ENCODE results near the gene NUP62CL. TPM values are rescaled to one million over a fixed set of nuclear protein-coding genes. Genes with fewer than 3 reads are reported as not detected.
"Not testable (repeated sequence)": the region's sequence is repeated elsewhere in the genome, so short reads cannot be mapped to it uniquely, and the experiment has no call there.

NUP62CL gene
- polyA plus RNA-seq, 3 donors = 0.12 to 4.0 TPM; not detected in 1

- WGBS, 3 donors = 6 to 41% (median 35%) methylated on average over 11 to 25 of the region's 32 CpGs
- H3K27ac ChIP-seq (ENCODE audit: low read depth, low read length) = not testable (repeated sequence)
Observed at GRCh38 chrX:107155621-107156430, 50.4 kb downstream of the NUP62CL start.

DNA sequence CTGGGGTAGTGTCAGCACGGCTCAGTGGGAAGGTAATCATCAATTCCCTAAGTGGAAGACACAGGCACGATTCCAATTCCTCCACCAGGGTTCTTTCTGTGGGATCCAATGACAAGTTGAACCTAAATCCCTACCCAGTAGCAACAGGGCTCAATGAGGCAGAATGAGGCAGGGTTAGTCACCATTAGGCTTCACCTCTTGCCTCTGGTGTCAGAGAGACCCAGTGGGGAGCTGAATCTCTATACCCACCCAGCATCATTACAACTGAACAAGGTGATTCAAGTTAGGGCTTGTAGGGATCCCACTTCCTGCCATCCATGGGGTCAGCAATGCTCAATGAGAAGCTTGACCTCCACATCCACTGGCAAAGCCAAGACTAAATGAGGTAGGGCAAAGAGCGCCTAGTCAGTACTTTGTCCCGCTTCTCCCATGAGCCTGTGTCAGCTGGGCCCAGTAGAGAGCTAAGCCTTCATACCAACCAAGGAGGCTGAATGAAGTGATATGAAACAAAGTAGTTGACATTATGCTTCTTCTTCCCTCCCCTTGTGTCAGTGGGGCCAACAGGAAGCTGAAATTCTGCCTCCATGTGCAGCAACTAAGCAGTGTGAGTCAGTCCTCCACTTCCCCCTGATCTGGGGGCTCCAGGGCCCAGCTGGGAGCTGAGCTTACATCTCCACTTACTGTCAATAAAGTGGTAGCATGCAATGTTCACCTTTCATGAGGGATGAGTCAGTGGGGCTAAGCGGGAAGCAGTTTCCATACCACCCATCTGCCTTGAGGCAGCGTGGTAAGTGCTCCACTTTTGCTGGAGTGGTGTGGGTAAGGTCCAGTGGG is 51.2 kb downstream of the NUP62CL start:
- WGBS, 3 donors = 63 to 90% (median 89%) methylated on average over 6 of the region's 6 CpGs
- H3K27ac ChIP-seq (ENCODE audit: low read depth, low read length) = no peak overlapping the region

DNA sequence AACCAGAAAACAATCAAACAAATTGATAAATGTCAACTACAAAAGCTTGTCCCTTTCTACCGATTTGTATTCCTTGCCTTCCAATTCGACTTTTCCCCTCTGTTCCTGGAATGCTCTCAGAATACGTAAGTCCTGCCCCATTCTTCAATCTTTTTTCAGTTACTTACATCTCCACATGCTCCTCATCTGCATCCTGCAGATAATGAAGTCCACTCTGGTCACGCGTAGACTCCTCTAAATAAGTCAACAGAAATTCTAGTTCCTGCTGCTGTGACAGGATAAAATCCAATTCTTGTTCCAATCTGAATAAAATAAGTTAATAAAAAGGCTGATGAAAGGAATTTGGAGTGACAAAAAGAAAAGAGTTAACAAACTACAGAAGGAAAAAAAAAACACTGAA is 53.2 kb downstream of the NUP62CL start:
- no peak overlapping the region for H3K27ac ChIP-seq (ENCODE audit: low read depth, low read length)
- WGBS, 3 donors = 79 to 91% (median 81%) methylated on average over 5 of the region's 5 CpGs

DNA sequence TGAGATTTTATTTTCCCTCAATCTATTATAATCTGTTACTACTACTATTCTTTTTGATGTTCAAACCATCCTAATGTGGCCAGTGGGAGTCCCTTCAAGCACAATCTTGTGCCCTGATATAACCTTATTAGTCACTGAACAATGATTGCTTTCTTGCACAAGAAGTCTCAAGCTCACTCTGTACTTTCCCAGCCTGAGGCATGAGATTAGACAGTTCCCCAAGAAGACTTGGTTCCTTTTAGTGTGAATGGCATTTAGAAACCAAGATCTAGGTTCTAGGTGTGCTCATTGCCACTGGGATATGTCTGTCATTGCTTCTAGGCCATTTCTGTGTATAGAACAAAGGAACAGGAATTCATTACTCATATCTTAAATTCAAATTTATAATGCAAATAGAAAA is 59.6 kb downstream of the NUP62CL start:
- H3K27ac ChIP-seq (ENCODE audit: low read depth, low read length) = no peak overlapping the region

DNA sequence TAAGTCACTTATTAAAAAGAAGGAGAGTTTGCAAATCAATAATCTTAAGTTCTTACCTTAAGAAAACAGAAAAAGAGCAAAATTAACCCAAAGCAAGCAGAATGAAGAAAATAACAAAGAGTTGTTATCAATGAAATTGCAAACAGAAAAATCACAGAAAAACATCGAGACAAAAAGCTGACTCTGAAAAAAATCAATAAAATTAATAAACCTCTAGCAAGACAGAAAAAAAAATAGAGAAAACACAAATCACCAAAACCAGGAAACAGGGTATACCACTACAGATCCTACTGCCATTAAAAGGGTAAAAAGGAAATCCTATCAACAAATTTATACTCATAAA is 70.3 kb downstream of the NUP62CL start:
- no peak overlapping the region for H3K27ac ChIP-seq (ENCODE audit: low read depth, low read length)
- 29 to 83% (median 76%) methylated on average over 1 of the region's 1 CpG for WGBS, 3 donors

DNA sequence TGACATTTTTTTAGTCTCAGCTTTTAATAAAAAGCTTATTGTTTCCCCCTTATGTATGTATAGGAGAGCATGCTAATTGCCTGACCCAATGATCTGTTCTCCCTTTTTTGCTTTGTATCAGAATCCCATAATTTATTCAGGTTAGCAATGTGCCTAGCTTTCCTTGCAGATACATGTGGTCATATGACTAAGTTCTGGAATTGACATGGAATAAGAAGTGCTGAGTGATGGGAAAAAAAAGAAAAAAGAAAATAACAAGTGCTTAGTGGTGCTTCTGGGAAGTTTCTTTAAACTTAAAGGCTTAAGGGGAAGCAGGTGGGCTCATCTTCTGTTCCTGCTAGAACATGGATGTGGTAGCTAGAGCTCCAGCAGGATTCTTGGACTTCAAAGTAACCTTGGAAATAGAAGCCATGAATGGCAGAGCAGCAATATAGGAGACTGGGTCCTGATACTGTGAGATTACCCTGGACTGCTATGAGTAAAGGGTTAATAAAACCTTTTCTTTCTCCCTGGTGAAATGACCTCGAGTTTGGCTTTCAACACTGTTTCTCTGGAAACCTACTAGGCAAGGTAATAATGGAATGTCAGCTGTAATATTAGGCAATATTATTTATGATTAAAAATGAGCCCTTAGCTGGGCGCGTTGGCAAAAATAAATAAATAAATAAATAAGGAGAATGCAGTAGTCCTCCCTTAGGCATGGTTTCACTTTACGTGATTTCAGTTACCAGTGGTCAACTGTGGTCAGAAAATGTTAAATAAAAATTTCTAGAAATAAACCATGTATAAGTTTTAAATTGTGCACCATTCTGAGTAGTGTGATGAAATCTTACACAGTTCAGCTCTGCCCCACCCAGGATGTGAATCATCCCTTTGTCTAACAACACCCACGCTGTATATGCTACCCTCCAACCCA is 70.9 kb downstream of the NUP62CL start:
- 58 to 67% (median 60%) methylated on average over 5 of the region's 5 CpGs for WGBS, 3 donors
- H3K27ac ChIP-seq (ENCODE audit: low read depth, low read length) = no peak overlapping the region

- H3K27ac ChIP-seq (ENCODE audit: low read depth, low read length) = no peak overlapping the region
Observed at GRCh38 chrX:107123750-107124149, 82.5 kb downstream of the NUP62CL start.

DNA sequence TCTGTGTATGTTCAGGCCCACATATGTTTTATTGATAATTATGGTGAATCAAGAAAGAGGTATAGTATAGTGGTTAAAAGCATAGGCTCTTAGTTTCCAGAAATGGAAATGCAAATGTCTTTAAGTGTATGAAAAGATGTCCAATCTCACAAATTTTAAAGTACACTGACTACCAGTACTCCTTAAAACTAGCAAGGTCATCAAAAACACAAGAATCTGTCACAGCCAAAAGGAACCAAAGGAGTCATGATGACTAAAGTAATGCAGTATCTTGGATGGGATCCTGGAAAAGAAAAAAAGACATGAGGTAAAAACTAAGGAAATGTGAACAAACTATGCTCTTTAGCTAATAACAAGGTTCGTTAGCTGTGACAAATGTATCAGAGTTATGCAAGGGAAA is 87.0 kb downstream of the NUP62CL start:
- H3K27ac ChIP-seq (ENCODE audit: low read depth, low read length) = no peak overlapping the region
- WGBS, 3 donors = 76 to 100% (median 98%) methylated on average over 1 of the region's 1 CpG

GRCh38 chrX:107118322-107119147 is 87.7 kb downstream of the NUP62CL start, which contains the start of gene RBM41:
RBM41 (minus strand) TSS chrX:107118822; CDS start chrX:107118773, 49 bp downstream.
- H3K27ac ChIP-seq (ENCODE audit: low read depth, low read length) = no peak within 1 kb of the TSS
- 0 to 24% (median 1%) methylated on average over 21 to 37 of the region's 37 CpGs for WGBS, 3 donors

- H3K27ac ChIP-seq (ENCODE audit: low read depth, low read length) = no peak overlapping the region
- WGBS, 3 donors = 1 to 22% (median 1%) methylated on average over 8 of the region's 8 CpGs
Observed at GRCh38 chrX:107117993-107118321, 88.3 kb downstream of the NUP62CL start.

- no peak overlapping the region for H3K27ac ChIP-seq (ENCODE audit: low read depth, low read length)
- WGBS, 3 donors = 89 to 100% (median 97%) methylated on average over 1 of the region's 1 CpG
Observed at GRCh38 chrX:107107459-107107858, 98.8 kb downstream of the NUP62CL start.

DNA sequence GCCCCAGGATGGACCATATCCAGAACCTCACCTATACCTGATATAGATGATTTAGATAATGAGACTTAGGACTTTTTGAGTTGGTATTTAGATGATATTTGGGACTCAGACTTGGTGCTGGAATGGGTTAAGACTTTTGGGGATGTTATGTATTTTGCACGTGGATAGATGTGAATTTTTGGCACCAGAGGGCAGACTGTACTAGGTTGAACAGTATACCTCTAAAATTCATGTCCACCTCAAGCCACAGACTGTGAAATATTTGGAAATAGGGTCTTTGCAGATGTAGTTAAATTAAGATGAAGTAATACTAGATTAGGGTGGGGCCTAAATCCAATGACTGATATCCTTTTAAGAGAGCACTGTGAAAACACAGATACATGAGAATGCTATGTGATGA is 103.3 kb downstream of the NUP62CL start:
- WGBS, 3 donors = 7 to 49% (median 17%) methylated on average over 1 of the region's 1 CpG
- H3K27ac ChIP-seq (ENCODE audit: low read depth, low read length) = no peak overlapping the region

- 89 to 100% (median 97%) methylated on average over 6 of the region's 6 CpGs for WGBS, 3 donors
- no peak overlapping the region for H3K27ac ChIP-seq (ENCODE audit: low read depth, low read length)
Observed at GRCh38 chrX:107076158-107076557, 130.1 kb downstream of the NUP62CL start.

Other genes with a start within 250 kb of the NUP62CL start
- 10 to 100 TPM in 2 of 3 donors, 1 to 10 TPM in 1; 6.3 to 12.4 (median 11.6) TPM for gene MORC4, start 206.2 kb downstream of the NUP62CL start, polyA plus RNA-seq
- 1 to 10 TPM; 2.8 to 5.1 (median 4.5) TPM for gene RBM41, start 87.6 kb downstream of the NUP62CL start, polyA plus RNA-seq
- not detected for gene DNAAF6, start 178 bp upstream of the NUP62CL start, polyA plus RNA-seq
- under 1 TPM; 0.02 to 0.11 (median 0.03) TPM for gene FRMPD3, start 243.2 kb upstream of the NUP62CL start, polyA plus RNA-seq